Measurements from ENCODE around the gene SF1.

- TF ChIP-seq CTCF (IDR thresholded peaks at IDR 0.05; ENCODE audit: low read depth, low read length) (no peak), EZH2phosphoT487 (IDR thresholded peaks at IDR 0.05; ENCODE audit: low read depth) (no peak)
Measured at GRCh38 chr11:64826062-64826461, 47.7 kb upstream of the SF1 start.

All from OCI-LY3 (cell line).